ENCODE measurements around the gene CD9.

GRCh38 chr12:6201826-6202225 is 1.6 kb downstream of the CD9 start:
- TF ChIP-seq EZH2 (IDR thresholded peaks at IDR 0.05; ENCODE audit: low read length) (no peak), CTCF (optimal IDR thresholded peaks at IDR 0.05 in 1 of 3, IDR thresholded peaks at IDR 0.05 in 1 of 3, conservative IDR thresholded peaks at IDR 0.05 in 1 of 3; ENCODE audit: extremely low read depth in 1 of 3, insufficient read depth in 2 of 3, low read length in 3 of 3) (no peak)
